ENCODE measurements around the gene DOP1A.
A peak's percentile ranks its signal among the peaks of the same experiment; 100 is the strongest.

DOP1A gene

DNA sequence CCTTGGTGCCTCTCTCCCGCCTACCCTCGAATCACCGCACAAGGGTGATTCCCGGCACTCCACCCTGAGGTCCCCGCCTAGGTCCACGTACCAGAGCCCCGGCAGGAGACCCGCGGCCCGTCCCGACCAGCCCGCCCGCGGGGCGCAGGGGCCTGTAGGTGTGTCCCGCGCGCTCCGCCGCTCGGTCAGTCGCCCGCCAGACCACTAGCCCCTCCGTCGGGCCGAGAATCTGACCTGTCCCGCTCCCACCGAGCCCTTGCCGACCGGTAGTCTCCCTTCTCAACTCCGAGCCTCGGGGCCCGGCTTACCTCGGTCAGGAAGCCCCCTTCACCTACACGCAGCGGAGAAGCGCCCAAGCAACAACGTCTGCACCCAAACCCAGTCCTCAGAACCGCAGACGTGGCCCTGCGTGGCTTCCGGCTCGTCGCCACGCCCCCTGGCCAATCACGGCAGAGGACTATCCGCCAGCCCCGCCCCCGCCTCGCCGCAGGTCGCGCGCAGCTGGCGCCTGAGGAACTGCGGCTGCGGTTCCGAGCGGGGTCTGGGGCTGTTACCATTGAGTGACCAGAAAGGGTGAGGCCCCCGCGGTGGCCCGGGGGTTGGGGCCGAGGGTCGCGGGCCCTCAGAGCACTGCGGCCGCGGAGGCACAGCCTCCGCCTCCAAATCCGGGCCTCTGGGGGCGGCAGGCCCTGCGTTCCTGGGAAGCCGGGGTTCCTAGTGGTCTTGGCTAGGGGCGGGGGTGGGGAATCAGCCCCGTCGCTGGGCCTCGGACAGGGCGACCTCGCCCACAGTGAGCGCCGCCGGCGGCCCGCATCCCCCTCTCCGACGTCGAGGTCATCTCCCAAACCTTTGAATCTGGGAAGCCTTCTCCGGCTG lies 125.6 kb downstream of the DOP1A start, which contains the start of the genes PGM3 and RWDD2A:
PGM3 (minus strand) TSS at position 395 of the 876 bp plus-strand sequence. CDS start 2,253 bp downstream, outside the sequence.
RWDD2A (plus strand) TSS at position 487 of the 876 bp plus-strand sequence. CDS start 1,095 bp downstream, outside the sequence.
- Histone ChIP-seq H3K4me1 (ENCODE audit: control insufficient read depth, insufficient read depth, low read length) (peaks cover 2% of the 10 kb centered on the region), H3K4me3 (ENCODE audit: insufficient read depth, low read depth, low read length) (peak within 1 kb of the TSS; percentile 93), H3K27ac (ENCODE audit: insufficient read depth, low read depth, low read length, poor library complexity, severe bottlenecking) (peak within 1 kb of the TSS; percentile 65), H3K27me3 (ENCODE audit: control insufficient read depth, insufficient read depth, low read length, poor library complexity, severe bottlenecking) (no peaks in the 10 kb centered on the region), H3K36me3 (ENCODE audit: control insufficient read depth, insufficient read depth, low read length) (peaks cover 14% of the 10 kb centered on the region), H3K9me3 (ENCODE audit: control insufficient read depth, low read length) (no peaks in the 10 kb centered on the region)
- WGBS, 2 experiments = 0% methylated on average over 88 of the region's 88 CpGs

- 3% methylated on average over 44 of the region's 44 CpGs for WGBS, 2 experiments
- Histone ChIP-seq H3K4me3 (ENCODE audit: insufficient read depth, low read depth, low read length) (peak overlapping the region; percentile 93), H3K9me3 (ENCODE audit: control insufficient read depth, low read length) (no peaks in the 10 kb centered on the region), H3K27ac (ENCODE audit: insufficient read depth, low read depth, low read length, poor library complexity, severe bottlenecking) (peak overlapping the region; percentile 65), H3K36me3 (ENCODE audit: control insufficient read depth, insufficient read depth, low read length) (peaks cover 14% of the 10 kb centered on the region), H3K4me1 (ENCODE audit: control insufficient read depth, insufficient read depth, low read length) (peaks cover 2% of the 10 kb centered on the region), H3K27me3 (ENCODE audit: control insufficient read depth, insufficient read depth, low read length, poor library complexity, severe bottlenecking) (no peaks in the 10 kb centered on the region)
Measured at GRCh38 chr6:83193747-83194566, 126.5 kb downstream of the DOP1A start.

DNA sequence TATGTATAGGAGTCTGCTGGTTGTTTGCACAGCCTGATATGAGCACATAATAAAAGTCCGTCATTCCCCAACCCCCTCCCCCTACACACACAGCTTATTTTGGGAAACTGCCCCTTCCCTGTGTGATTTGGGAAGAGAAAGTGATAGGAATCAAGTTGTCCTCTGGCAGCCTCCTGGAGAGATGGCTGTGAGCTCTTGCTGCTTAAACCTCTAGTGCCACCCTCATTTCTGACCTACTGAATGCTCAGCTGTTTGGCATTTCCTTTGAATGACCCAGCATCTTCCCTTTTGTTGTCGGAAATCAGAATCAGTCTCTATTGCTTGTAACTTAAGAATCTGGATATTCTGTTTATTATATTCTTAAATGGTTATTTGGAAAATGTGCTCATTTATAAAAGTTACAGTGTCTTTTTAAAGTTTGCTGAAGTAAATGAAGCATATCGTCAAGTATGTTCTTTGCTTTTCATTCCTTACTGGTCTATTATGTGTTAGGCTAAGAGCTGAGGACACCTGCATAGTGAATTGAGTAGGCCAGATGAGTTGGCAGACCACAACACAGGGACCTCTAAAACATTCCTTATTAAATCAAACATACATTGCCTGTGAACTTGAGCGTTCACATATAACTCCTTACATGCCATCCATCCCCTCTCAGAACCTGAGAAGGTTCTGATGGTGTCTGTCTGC lies 131.2 kb downstream of the DOP1A start:
- 93 to 95% methylated on average over 3 of the region's 4 CpGs for WGBS, 2 experiments
- H3K4me3 ChIP-seq (ENCODE audit: insufficient read depth, low read depth, low read length) = no peak overlapping the region
- peaks cover 2% of the 10 kb centered on the region for H3K4me1 ChIP-seq (ENCODE audit: control insufficient read depth, insufficient read depth, low read length)
- no peaks in the 10 kb centered on the region for H3K27me3 ChIP-seq (ENCODE audit: control insufficient read depth, insufficient read depth, low read length, poor library complexity, severe bottlenecking)
- H3K27ac ChIP-seq (ENCODE audit: insufficient read depth, low read depth, low read length, poor library complexity, severe bottlenecking) = no peak overlapping the region
- peaks cover 14% of the 10 kb centered on the region for H3K36me3 ChIP-seq (ENCODE audit: control insufficient read depth, insufficient read depth, low read length)
- H3K9me3 ChIP-seq (ENCODE audit: control insufficient read depth, low read length) = no peaks in the 10 kb centered on the region

DNA sequence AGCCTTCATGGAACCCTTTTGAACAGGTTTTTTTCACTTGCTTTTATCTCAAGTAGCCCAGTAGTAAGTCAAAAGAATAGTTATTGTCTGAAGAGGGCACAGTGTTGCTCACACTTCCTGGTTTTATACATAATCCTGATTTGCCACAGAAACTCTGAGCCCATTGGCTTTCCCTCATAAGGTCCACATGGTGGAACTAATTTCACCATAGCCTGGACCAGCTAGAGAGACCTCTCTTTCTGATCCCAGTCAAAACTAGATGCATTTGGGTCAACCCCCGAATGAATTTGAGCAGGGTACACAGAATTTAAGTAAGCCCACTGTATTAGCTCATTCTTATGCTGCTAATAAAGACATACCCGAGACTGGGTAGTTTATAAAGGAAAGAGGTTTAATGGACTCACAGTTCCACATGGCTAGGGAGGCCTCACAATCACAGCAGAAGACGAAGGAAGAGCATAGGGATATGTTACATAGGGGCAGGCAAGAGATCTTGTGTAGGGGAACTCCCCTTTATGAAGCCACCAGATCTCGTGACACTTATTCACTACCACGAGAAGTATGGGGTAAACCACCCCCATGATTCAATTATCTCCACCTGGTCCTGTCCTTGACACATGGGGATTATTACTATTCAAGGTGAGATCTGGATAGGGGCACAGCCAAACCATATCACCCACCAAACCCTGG lies 131.8 kb downstream of the DOP1A start:
- WGBS, 2 experiments = 87 to 93% methylated on average over 5 of the region's 5 CpGs
- H3K4me1 ChIP-seq (ENCODE audit: control insufficient read depth, insufficient read depth, low read length) = peaks cover 2% of the 10 kb centered on the region
- H3K4me3 ChIP-seq (ENCODE audit: insufficient read depth, low read depth, low read length) = no peak overlapping the region
- no peaks in the 10 kb centered on the region for H3K27me3 ChIP-seq (ENCODE audit: control insufficient read depth, insufficient read depth, low read length, poor library complexity, severe bottlenecking)
- H3K36me3 ChIP-seq (ENCODE audit: control insufficient read depth, insufficient read depth, low read length) = peaks cover 14% of the 10 kb centered on the region
- H3K27ac ChIP-seq (ENCODE audit: insufficient read depth, low read depth, low read length, poor library complexity, severe bottlenecking) = no peak overlapping the region
- H3K9me3 ChIP-seq (ENCODE audit: control insufficient read depth, low read length) = no peaks in the 10 kb centered on the region

- Histone ChIP-seq H3K4me3 (ENCODE audit: insufficient read depth, low read depth, low read length) (no peak overlapping the region), H3K27ac (ENCODE audit: insufficient read depth, low read depth, low read length, poor library complexity, severe bottlenecking) (no peak overlapping the region), H3K36me3 (ENCODE audit: control insufficient read depth, insufficient read depth, low read length) (peaks cover 14% of the 10 kb centered on the region), H3K27me3 (ENCODE audit: control insufficient read depth, insufficient read depth, low read length, poor library complexity, severe bottlenecking) (no peaks in the 10 kb centered on the region), H3K9me3 (ENCODE audit: control insufficient read depth, low read length) (no peaks in the 10 kb centered on the region), H3K4me1 (ENCODE audit: control insufficient read depth, insufficient read depth, low read length) (no peaks in the 10 kb centered on the region)
- whole genome bisulfite sequencing, 2 experiments = 90 to 100% methylated on average over 2 of the region's 2 CpGs
Measured at GRCh38 chr6:83199863-83200225, 132.4 kb downstream of the DOP1A start.

DNA sequence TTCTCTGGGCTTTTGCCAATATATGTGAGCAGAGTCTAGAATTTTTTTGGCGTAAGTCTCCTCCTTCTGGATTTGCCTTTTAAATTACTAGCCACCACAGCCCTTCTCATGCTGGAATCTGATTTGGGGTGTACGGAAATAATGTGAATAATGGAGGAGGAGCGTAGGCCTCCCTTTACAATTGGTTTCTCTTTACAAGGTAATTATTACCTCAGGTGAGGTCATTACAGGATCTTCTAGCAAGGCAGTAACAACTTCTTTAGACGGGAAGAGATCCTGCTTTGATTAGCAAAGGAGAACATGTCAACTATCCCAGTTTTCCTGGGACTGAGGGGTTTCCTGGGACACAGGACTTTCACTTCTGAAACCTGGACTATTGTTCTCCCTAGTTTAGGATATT lies 134.6 kb downstream of the DOP1A start:
- WGBS, 2 experiments = 90 to 97% methylated on average over 2 to 4 of the region's 4 CpGs
- H3K4me1 ChIP-seq (ENCODE audit: control insufficient read depth, insufficient read depth, low read length) = no peaks in the 10 kb centered on the region
- H3K9me3 ChIP-seq (ENCODE audit: control insufficient read depth, low read length) = no peaks in the 10 kb centered on the region
- H3K4me3 ChIP-seq (ENCODE audit: insufficient read depth, low read depth, low read length) = no peak overlapping the region
- H3K27ac ChIP-seq (ENCODE audit: insufficient read depth, low read depth, low read length, poor library complexity, severe bottlenecking) = no peak overlapping the region
- no peaks in the 10 kb centered on the region for H3K36me3 ChIP-seq (ENCODE audit: control insufficient read depth, insufficient read depth, low read length)
- no peaks in the 10 kb centered on the region for H3K27me3 ChIP-seq (ENCODE audit: control insufficient read depth, insufficient read depth, low read length, poor library complexity, severe bottlenecking)

- H3K27me3 ChIP-seq (ENCODE audit: control insufficient read depth, insufficient read depth, low read length, poor library complexity, severe bottlenecking) = no peaks in the 10 kb centered on the region
- H3K4me1 ChIP-seq (ENCODE audit: control insufficient read depth, insufficient read depth, low read length) = no peaks in the 10 kb centered on the region
- H3K36me3 ChIP-seq (ENCODE audit: control insufficient read depth, insufficient read depth, low read length) = no peaks in the 10 kb centered on the region
- no peaks in the 10 kb centered on the region for H3K9me3 ChIP-seq (ENCODE audit: control insufficient read depth, low read length)
- H3K4me3 ChIP-seq (ENCODE audit: insufficient read depth, low read depth, low read length) = no peak overlapping the region
- no peak overlapping the region for H3K27ac ChIP-seq (ENCODE audit: insufficient read depth, low read depth, low read length, poor library complexity, severe bottlenecking)
- 66 to 70% methylated on average over 7 of the region's 7 CpGs for WGBS, 2 experiments
Measured at GRCh38 chr6:83215131-83216047, 147.9 kb downstream of the DOP1A start.

DNA sequence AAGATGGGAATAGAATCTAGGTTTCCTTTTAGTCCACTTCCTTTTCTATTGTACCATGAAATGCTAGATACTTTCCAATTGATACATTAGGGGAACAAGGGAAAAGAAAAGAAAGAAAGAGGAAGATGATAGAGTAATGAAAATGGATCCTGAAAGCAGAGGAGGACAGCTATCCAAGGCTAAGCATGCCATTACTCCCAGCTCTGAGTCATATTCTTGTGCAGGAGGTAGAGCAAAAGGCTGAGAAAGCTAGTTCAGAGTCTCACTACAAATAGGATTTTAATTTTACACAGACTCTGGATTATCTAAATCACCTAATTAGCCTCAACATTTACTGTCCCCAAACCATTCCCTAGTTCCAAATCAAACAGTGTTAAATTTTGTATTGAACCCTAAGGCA lies 149.3 kb downstream of the DOP1A start:
- Histone ChIP-seq H3K9me3 (ENCODE audit: control insufficient read depth, low read length) (no peaks in the 10 kb centered on the region), H3K27ac (ENCODE audit: insufficient read depth, low read depth, low read length, poor library complexity, severe bottlenecking) (no peak overlapping the region), H3K36me3 (ENCODE audit: control insufficient read depth, insufficient read depth, low read length) (no peaks in the 10 kb centered on the region), H3K27me3 (ENCODE audit: control insufficient read depth, insufficient read depth, low read length, poor library complexity, severe bottlenecking) (no peaks in the 10 kb centered on the region), H3K4me1 (ENCODE audit: control insufficient read depth, insufficient read depth, low read length) (no peaks in the 10 kb centered on the region), H3K4me3 (ENCODE audit: insufficient read depth, low read depth, low read length) (no peak overlapping the region)
